GM21717 (cell line): Measurements from ENCODE around the gene EDA.
"Not testable (repeated sequence)": the region's sequence is repeated elsewhere in the genome, so short reads cannot be mapped to it uniquely, and the experiment has no call there.

ENCODE experiments used
- ATAC-seq: cut with Tn5 transposase; IDR thresholded peaks from one replicate; pipeline ENCODE4 v1.9.1; 2021; ENCODE audit warnings: mild to moderate bottlenecking, moderate library complexity; ENCODE audit not compliant: unreplicated experiment

Gene EDA

GRCh38 chrX:69948276-69948797, 332.4 kb downstream of the EDA start:
- no peak for ATAC-seq

GRCh38 chrX:69951753-69952152, 335.8 kb downstream of the EDA start:
- no peak for ATAC-seq

GRCh38 chrX:69959712-69960111, 343.8 kb downstream of the EDA start:
- no peak for ATAC-seq

GRCh38 chrX:69961365-69962072, 345.6 kb downstream of the EDA start:
- ATAC-seq = no peak

- ATAC-seq = no peak
These were observed 353.0 kb downstream of the EDA start for GRCh38 chrX:69968950-69969349.

- no peak for ATAC-seq
These were observed 353.5 kb downstream of the EDA start for GRCh38 chrX:69969460-69969859.

GRCh38 chrX:69987691-69988090, 371.8 kb downstream of the EDA start:
- ATAC-seq = no peak

- no peak for ATAC-seq
These were observed 373.1 kb downstream of the EDA start for GRCh38 chrX:69988955-69989394.

GRCh38 chrX:69991685-69992084, 375.8 kb downstream of the EDA start:
- ATAC-seq = no peak

- no peak for ATAC-seq
These were observed 377.6 kb downstream of the EDA start for GRCh38 chrX:69993494-69993893.

- ATAC-seq = no peak
These were observed 379.6 kb downstream of the EDA start for GRCh38 chrX:69995362-69996112.

- no peak for ATAC-seq
These were observed 380.2 kb downstream of the EDA start for GRCh38 chrX:69996113-69996468.

GRCh38 chrX:69998299-69998698, 382.4 kb downstream of the EDA start:
- ATAC-seq = not testable (repeated sequence)

GRCh38 chrX:70001269-70001668, 385.4 kb downstream of the EDA start:
- no peak for ATAC-seq

GRCh38 chrX:70001708-70002341, 385.9 kb downstream of the EDA start:
- no peak for ATAC-seq

GRCh38 chrX:70007946-70008345, 392.0 kb downstream of the EDA start:
- ATAC-seq = no peak

GRCh38 chrX:70009049-70009448, 393.1 kb downstream of the EDA start:
- ATAC-seq = no peak

GRCh38 chrX:70009970-70010369, 394.1 kb downstream of the EDA start:
- ATAC-seq = no peak

- no peak for ATAC-seq
These were observed 396.8 kb downstream of the EDA start for GRCh38 chrX:70012756-70013155.

- ATAC-seq = no peak
These were observed 397.8 kb downstream of the EDA start for GRCh38 chrX:70013466-70014381.

- no peak for ATAC-seq
These were observed 400.6 kb downstream of the EDA start for GRCh38 chrX:70016513-70016912.
